BJ (cell line): ENCODE results near the gene VPS37D. TPM values are rescaled to one million over a fixed set of nuclear protein-coding genes. Genes with fewer than 3 reads are reported as not detected.
"Not testable (repeated sequence)": the region's sequence is repeated elsewhere in the genome, so short reads cannot be mapped to it uniquely, and the experiment has no call there.

Experiments
- CTCF ChIA-PET: fragments of 350-600 bp; formaldehyde crosslinking; extraction: SDS; loops from one replicate; lab custom pipeline; 2021; ENCODE audit warnings: antibody characterized with exemption, inconsistent platforms; lab: Yijun Ruan, JAX
- POLR2A ChIA-PET: fragments of 300-600 bp; sonication (Branson Sonifier 250); formaldehyde crosslinking; extraction: SDS; loops from one replicate; lab custom pipeline; 2021; ENCODE audit warnings: antibody characterized with exemption; lab: Charles Lee
- DNase-seq: peaks from one replicate; pipeline ENCODE4 v3.0.0-alpha.2; 2011; ENCODE audit warnings: low read depth
- H3K27me3 ChIP-seq: 2 replicates; pipeline ENCODE4 v1.6.0; 2011; ENCODE audit warnings: low read length; ENCODE audit not compliant: control insufficient read depth, insufficient read depth
- H3K36me3 ChIP-seq: 2 replicates; pipeline ENCODE4 v1.5.1; 2011; ENCODE audit warnings: low read length; ENCODE audit not compliant: control insufficient read depth, insufficient read depth
- H3K4me3 ChIP-seq: 2 replicates; pipeline ENCODE4 v1.5.1; 2011; ENCODE audit warnings: low read depth, mild to moderate bottlenecking, control low read depth, low read length
- polyA minus RNA-seq: library from RNA; depleted of rRNA, polyadenylated mRNA; stranded (reverse); fragments of >200 nt; gene quantifications from 2 replicates; pipeline ENCODE4 v1.2.3, GENCODE V29; 2011; rRNA and poly(A)+ RNA removed
- polyA plus RNA-seq: library from polyadenylated mRNA; depleted of rRNA; stranded (reverse); fragments of >200 nt; gene quantifications from 2 replicates; pipeline ENCODE4 v1.2.3, GENCODE V29; 2011; rRNA removed
- TF ChIP-seq, protein P1 (sequence below): IDR thresholded peaks from 2 replicates; pipeline ENCODE4 v1.5.1; 2011; ENCODE audit warnings: low read depth, mild to moderate bottlenecking, control low read depth, inconsistent platforms, low read length, moderate library complexity; ENCODE audit not compliant: insufficient read depth

The VPS37D gene, protein sequence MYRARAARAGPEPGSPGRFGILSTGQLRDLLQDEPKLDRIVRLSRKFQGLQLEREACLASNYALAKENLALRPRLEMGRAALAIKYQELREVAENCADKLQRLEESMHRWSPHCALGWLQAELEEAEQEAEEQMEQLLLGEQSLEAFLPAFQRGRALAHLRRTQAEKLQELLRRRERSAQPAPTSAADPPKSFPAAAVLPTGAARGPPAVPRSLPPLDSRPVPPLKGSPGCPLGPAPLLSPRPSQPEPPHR
- polyA plus RNA-seq (2.2 and 3.3 TPM in 2 replicates), polyA minus RNA-seq (1.5 and 1.6 TPM in 2 replicates)

DNA sequence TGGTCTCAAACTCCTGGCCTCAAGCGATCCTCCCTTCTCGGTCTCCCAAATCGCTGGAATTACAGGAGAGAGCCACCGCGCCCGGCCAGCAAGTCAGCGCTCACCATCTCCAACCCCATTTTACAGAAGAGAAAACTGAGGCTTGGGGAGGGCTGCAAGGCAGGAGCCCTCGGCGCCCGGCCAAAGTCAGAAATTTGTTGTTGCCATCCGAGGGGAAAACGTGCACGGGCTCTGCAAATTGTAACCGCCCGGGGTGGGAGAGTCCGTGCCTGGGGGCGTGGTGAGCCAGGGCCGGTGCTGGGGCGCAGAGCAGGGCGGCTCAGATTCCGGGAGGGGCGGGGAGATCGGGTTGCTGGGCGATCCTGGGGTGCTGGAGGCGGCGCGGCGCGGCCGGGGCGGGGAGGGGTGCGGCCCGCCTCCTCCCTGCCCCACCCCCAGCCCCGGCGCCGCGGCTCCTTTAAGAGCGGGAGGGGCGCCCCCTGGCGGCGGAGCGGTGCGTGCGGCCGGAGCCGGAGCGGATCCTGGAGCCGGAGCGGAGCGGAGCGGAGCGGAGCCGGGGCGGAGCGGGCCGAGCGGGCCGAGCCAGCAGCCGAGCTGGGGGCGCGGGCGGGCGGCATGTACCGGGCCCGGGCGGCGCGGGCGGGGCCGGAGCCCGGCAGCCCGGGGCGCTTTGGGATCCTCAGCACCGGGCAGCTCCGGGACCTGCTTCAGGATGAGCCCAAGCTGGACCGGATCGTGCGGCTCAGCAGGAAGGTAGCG is at the start of gene VPS37D:
Gene VPS37D (plus strand): TSS at position 488 of the 759 bp plus-strand sequence. CDS start 128 bp downstream, at position 616.
- CTCF ChIA-PET = interaction anchor here (0.6 to 2.9 kb wide), 22 partner anchors 9 to 97 kb away, joined by 3 to 20 read pairs (median 4); partner anchors contain the start of gene MLXIPL

DNA sequence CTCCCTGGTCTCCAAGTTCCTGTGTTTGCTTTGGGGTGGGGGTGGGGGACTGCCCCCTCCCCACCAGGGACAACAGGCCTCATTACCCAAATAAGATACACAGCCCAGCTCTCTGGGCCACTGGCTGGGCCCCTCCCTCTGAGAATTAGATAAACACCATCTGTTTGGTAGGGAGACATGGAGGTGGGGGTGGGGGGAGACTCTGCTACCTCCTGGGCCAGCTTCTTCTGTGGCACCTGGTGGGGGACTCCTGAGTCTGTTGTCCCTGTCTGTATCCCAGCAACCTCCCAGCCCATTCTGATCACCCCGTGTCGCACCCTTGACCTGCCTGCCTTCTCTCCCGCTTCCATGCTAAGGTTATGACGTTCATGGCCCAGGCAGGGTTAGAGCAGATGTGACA is 49.1 kb upstream of the VPS37D start:
- TF ChIP-seq, protein P1, sequence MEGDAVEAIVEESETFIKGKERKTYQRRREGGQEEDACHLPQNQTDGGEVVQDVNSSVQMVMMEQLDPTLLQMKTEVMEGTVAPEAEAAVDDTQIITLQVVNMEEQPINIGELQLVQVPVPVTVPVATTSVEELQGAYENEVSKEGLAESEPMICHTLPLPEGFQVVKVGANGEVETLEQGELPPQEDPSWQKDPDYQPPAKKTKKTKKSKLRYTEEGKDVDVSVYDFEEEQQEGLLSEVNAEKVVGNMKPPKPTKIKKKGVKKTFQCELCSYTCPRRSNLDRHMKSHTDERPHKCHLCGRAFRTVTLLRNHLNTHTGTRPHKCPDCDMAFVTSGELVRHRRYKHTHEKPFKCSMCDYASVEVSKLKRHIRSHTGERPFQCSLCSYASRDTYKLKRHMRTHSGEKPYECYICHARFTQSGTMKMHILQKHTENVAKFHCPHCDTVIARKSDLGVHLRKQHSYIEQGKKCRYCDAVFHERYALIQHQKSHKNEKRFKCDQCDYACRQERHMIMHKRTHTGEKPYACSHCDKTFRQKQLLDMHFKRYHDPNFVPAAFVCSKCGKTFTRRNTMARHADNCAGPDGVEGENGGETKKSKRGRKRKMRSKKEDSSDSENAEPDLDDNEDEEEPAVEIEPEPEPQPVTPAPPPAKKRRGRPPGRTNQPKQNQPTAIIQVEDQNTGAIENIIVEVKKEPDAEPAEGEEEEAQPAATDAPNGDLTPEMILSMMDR = no peak
- ChIA-PET CTCF (interaction anchor here (1.1 to 2.4 kb wide), 2 partner anchors 12 to 107 kb away, joined by 3 to 18 read pairs; no protein-coding TSS in a partner anchor), POLR2A (no interaction called here)
- Histone ChIP-seq H3K36me3 (no peaks in the 10 kb centered on the region), H3K27me3 (peaks cover 13% of the 10 kb centered on the region), H3K4me3 (no peak overlapping the region)
- no peak for DNase-seq

More for the DNA sequence above, at the start of gene VPS37D:
- Histone ChIP-seq H3K4me3 (peak within 1 kb of the TSS; percentile 77), H3K36me3 (peaks cover 3% of the 10 kb centered on the region; the same call in 1 of the 2 replicates), H3K27me3 (no peaks in the 10 kb centered on the region)
- TF ChIP-seq, protein P1 = peak; percentile 48
- DNase-seq = peak; percentile 23
- POLR2A ChIA-PET = no interaction called here

DNA sequence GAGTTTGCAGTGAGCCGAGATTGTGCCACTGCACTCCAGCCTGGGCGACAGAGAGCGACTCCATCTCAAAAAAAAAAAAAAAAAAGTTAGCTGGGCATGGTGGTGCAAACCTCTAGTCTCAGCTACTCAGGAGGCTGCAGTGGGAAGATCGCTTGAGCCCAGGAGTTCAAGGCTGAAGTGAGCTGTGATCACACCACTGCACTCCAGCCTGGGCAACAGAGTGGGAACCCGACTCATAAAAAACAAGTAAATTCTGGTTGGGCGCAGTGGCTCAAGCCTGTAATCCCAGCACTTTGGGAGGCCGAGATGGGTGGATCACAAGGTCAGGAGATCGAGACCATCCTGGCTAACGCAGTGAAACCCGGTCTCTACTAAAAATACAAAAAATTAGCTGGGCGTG is 48.2 kb upstream of the VPS37D start:
- POLR2A ChIA-PET, DNase-seq, H3K4me3 ChIP-seq, H3K36me3 ChIP-seq: not testable (repeated sequence)
- CTCF ChIA-PET = interaction anchor here (1.0 to 2.4 kb wide), 3 partner anchors 11 to 106 kb away, joined by 3 to 18 read pairs (median 3); no protein-coding TSS in a partner anchor
- peaks cover 17% of the 10 kb centered on the region for H3K27me3 ChIP-seq

DNA sequence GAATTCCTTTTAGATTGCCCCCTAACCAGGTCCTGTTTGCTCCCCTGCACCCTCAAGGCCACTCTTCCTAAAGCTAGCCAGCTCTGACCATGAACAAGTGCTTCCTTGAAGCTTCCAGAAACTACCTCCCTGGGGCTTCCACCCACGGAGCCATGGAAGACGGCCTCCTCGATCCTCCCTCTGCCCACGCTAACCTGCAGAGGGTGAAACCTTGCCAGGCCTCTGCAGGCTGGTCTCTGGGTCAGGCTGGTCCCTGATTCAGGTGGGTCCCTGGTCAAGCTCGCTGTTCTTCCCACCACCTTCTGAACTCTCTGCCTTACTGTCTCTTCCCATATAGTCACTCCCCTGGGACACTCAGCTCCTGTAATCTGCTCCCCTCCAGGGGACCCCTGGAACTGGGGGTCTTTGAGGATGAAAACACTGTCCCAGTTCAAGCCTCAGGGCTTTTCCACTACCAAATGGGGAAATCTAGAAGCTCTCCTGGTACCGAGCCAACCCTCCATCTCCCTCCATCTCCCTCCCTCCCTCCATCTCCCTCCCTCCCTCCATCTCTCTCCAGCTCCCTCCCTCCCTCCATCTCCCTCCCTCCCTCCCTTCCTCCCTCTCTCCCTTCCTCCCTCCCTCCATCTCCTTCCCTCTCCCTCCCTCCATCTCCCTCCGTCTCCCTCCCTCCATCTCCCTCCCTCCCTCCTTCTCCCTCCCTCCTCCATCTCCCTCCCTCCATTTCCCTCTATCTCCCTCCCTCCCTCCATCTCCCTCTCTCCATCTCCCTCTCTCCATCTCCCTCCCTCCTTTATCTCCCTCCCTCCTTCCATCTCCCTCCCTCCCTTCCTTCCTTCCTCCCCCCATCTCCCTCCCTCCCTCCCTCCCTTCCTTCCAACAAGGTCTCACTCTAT is 46.2 kb upstream of the VPS37D start:
- POLR2A ChIA-PET = no interaction called here

DNA sequence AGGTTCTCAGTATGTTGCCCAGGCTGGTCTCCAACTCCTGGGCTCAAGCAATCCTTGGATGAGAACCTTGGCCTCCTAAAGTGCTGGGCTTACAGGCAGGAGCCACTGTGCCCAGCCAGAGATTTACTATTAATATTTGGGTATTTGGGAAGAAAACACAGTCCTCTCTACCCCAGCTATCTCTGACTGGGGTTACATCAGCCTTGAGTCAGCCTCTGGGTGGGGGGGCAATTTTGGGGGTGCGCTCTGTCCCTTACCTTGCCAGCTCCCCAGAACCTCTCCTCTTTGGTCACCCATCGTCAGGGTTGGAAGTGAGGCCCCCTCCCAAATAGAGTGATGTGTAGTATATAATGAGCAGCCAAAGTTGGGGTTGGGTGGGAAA is 45.1 kb upstream of the VPS37D start:
- CTCF ChIA-PET = interaction anchor here (0.7 to 3.0 kb wide), 3 partner anchors 9 to 103 kb away, joined by 3 to 14 read pairs (median 3); no protein-coding TSS in a partner anchor

More for the DNA sequence above, 46.2 kb upstream of the VPS37D start:
- DNase-seq = no peak
- CTCF ChIA-PET = interaction anchor here (0.6 to 3.0 kb wide), 7 partner anchors 8 to 104 kb away, joined by 3 to 14 read pairs (median 4); no protein-coding TSS in a partner anchor
- Histone ChIP-seq H3K27me3 (peaks cover 24% of the 10 kb centered on the region), H3K36me3 (no peaks in the 10 kb centered on the region), H3K4me3 (no peak overlapping the region)
- TF ChIP-seq, protein P1 = no peak

More for the DNA sequence above, 45.1 kb upstream of the VPS37D start:
- no peak for DNase-seq
- POLR2A ChIA-PET = no interaction called here
- no peak overlapping the region for H3K4me3 ChIP-seq
- no peaks in the 10 kb centered on the region for H3K36me3 ChIP-seq
- H3K27me3 ChIP-seq = peaks cover 27% of the 10 kb centered on the region
- TF ChIP-seq, protein P1 = no peak
